ENCODE data around the gene SORBS1.

DNA sequence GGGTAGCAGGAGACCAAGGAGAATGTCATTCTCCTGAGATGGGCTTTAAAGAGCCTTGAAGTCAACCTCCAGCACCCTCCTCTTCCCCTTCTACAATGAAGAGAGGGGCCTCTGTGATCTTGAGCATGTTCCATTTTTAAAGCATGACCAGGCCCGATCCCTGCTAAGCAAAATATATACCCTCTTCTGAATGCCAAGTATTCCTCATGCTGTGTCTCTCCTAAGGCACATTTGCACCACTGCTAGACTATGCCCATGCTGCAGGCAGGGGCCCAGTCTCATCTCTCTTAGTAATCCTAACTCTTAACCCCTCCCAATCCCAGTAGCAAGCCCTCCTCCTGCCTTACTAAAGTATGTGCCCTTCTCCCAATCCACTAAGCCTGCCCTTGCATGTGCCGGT lies 18.4 kb downstream of the SORBS1 start:
- TF ChIP-seq DPF2 (CRISPR knock-in tag; IDR thresholded peaks at IDR 0.05; ENCODE audit: borderline replicate concordance, low read depth) = no peak
- TF ChIP-seq MAFF (IDR thresholded peaks at IDR 0.05; ENCODE audit: low read depth, low read length) = no peak
- TF ChIP-seq CTCF (CRISPR knock-in tag; IDR thresholded peaks at IDR 0.05) = no peak
- no peak for TF ChIP-seq ZNF138 (CRISPR knock-in tag; IDR thresholded peaks at IDR 0.05; ENCODE audit: low read depth)
- no peak for TF ChIP-seq ZNF660 (CRISPR knock-in tag; IDR thresholded peaks at IDR 0.05; ENCODE audit: borderline replicate concordance, low read depth)
- TF ChIP-seq KLF13 (CRISPR knock-in tag; IDR thresholded peaks at IDR 0.05) = no peak
- TF ChIP-seq POLR2A (IDR thresholded peaks at IDR 0.05; ENCODE audit: insufficient read depth in 1 of 2, low read depth in 2 of 2, low read length in 2 of 2) = no peak
- no peak for TF ChIP-seq POLR2AphosphoS5 (IDR thresholded peaks at IDR 0.05; ENCODE audit: low read depth, low read length)
- TF ChIP-seq JUN (CRISPR knock-in tag; IDR thresholded peaks at IDR 0.05) = no peak
